Adrenal gland (tissue), 5 donors: ENCODE results near the gene ARAF.

Source experiments
- POLR2A ChIP-seq, 2 donors: fragments of 450-650 bp; IDR thresholded peaks; one replicate each; pipeline ENCODE4 v1.6.1; 2017; ENCODE audit warnings: antibody characterized with exemption in 2 of 2, mild to moderate bottlenecking in 2 of 2, moderate library complexity in 1 of 2
- TF ChIP-seq, protein P1 (sequence below), 6 experiments: fragments of 450-650 bp in 4 of 6; fragments of 200-600 bp in 2 of 6; sonication (generic) in 1 of 6; IDR thresholded peaks; 1 replicate in 5 of 6; 2 replicates in 1 of 6; pipeline versions ENCODE4 v1.5.1 to v1.8.0; 2016 to 2021; ENCODE audit warnings: antibody characterized with exemption in 6 of 6, mild to moderate bottlenecking in 2 of 6, moderate library complexity in 1 of 6
- donor health status: DM: no; HTN: no; CAD: no.

DNA sequence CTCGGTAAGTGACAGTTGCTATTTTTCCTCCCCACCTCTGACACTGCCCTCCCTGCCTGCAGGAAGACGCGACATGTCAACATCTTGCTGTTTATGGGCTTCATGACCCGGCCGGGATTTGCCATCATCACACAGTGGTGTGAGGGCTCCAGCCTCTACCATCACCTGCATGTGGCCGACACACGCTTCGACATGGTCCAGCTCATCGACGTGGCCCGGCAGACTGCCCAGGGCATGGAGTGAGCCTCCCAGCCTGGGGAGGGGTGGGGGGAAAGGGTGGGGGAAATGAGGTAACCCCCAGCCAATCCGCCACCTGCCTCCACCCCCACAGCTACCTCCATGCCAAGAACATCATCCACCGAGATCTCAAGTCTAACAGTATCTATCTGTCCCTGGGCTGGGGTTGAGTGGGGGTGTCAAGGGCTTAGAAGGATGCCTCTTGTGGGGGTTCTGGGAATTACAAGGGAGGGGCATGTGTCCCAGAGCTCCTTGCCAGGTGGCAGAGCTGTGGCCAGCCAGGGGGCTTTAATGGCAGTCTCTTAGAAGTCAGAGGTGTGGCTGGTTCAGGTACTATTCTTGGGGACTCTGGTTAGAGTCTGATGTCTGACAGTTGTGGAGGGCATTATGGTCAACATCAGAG is 7.8 kb downstream of the ARAF start:
- TF ChIP-seq, protein P1, sequence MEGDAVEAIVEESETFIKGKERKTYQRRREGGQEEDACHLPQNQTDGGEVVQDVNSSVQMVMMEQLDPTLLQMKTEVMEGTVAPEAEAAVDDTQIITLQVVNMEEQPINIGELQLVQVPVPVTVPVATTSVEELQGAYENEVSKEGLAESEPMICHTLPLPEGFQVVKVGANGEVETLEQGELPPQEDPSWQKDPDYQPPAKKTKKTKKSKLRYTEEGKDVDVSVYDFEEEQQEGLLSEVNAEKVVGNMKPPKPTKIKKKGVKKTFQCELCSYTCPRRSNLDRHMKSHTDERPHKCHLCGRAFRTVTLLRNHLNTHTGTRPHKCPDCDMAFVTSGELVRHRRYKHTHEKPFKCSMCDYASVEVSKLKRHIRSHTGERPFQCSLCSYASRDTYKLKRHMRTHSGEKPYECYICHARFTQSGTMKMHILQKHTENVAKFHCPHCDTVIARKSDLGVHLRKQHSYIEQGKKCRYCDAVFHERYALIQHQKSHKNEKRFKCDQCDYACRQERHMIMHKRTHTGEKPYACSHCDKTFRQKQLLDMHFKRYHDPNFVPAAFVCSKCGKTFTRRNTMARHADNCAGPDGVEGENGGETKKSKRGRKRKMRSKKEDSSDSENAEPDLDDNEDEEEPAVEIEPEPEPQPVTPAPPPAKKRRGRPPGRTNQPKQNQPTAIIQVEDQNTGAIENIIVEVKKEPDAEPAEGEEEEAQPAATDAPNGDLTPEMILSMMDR (IDR thresholded peaks at IDR 0.05), result peak in 2 of 6 experiments; percentile 20 to 33
- no peak for TF ChIP-seq POLR2A (IDR thresholded peaks at IDR 0.05)
